IPS DF 6.9 (cell line): ENCODE data around the gene LZTFL1.

Experiments
- DNase-seq: peaks from one replicate; pipeline ENCODE4 v3.0.0-alpha.2; 2013; ENCODE audit warnings: low read depth, low spot score
- H3K27ac ChIP-seq: one replicate; pipeline ENCODE4 v1.5.1; 2013; ENCODE audit warnings: low read length, control low read depth
- H3K27me3 ChIP-seq: 2 replicates; pipeline ENCODE4 v1.6.1; 2013; ENCODE audit warnings: mild to moderate bottlenecking, low read length; ENCODE audit not compliant: control insufficient read depth, insufficient read depth
- H3K36me3 ChIP-seq: 2 replicates; pipeline ENCODE4 v1.6.1; 2013; ENCODE audit warnings: low read length; ENCODE audit not compliant: control insufficient read depth, insufficient read depth
- H3K4me1 ChIP-seq: 2 replicates; pipeline ENCODE4 v1.6.1; 2013; ENCODE audit warnings: low read length; ENCODE audit not compliant: control insufficient read depth, insufficient read depth
- H3K4me3 ChIP-seq: 2 replicates; pipeline ENCODE4 v1.5.1; 2013; ENCODE audit warnings: mild to moderate bottlenecking, low read length
- H3K9me3 ChIP-seq: 2 replicates; pipeline ENCODE4 v1.6.1; 2013; ENCODE audit warnings: low read length, inconsistent platforms; ENCODE audit not compliant: control insufficient read depth, insufficient read depth
- WGBS: extraction: QIAGEN DNeasy Blood & Tissue Kit; methylation state at CpG from one replicate; pipeline ENCODE4 v1.1.7; 2013; ENCODE audit warnings: mixed read lengths, missing lambda C conversion rate; ENCODE audit not compliant: insufficient read length, insufficient coverage; 5-methylcytosine and 5-hydroxymethylcytosine counted together

Gene LZTFL1

GRCh38 chr3:45795509-45795881 is 46.4 kb downstream of the LZTFL1 start:
- Histone ChIP-seq H3K27ac (no peak overlapping the region), H3K27me3 (peaks cover 32% of the 10 kb centered on the region), H3K4me1 (no peaks in the 10 kb centered on the region), H3K9me3 (no peaks in the 10 kb centered on the region), H3K4me3 (no peak overlapping the region), H3K36me3 (no peaks in the 10 kb centered on the region)
- DNase-seq = no peak
- no CpG with 5 or more reads among the region's 14 CpGs for WGBS

- H3K4me3 ChIP-seq = no peak overlapping the region
- H3K27ac ChIP-seq = no peak overlapping the region
- peaks cover 32% of the 10 kb centered on the region for H3K27me3 ChIP-seq
- H3K36me3 ChIP-seq = no peaks in the 10 kb centered on the region
- no CpG with 5 or more reads among the region's 1 CpG for WGBS
- no peak for DNase-seq
- no peaks in the 10 kb centered on the region for H3K9me3 ChIP-seq
- H3K4me1 ChIP-seq = no peaks in the 10 kb centered on the region
Observed at GRCh38 chr3:45794660-45795059, 47.3 kb downstream of the LZTFL1 start.

DNA sequence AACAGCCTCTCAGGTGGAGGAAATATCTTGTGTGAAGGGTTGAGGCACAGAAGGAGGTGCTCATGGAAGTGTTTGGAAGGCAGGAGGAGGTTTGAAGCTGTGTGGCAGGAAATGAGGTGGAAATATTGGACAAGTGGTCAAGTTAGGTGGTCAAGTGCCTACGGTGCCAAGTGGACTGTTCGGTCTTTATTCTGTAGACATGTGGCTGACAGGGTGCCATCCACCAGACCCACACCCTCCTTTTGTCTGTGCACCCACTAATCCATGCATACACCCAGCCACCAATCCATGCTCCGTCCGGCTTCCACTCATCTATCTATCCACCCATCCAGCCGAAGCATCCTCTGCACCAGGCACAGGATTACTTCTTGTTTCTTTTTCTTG is 47.8 kb downstream of the LZTFL1 start:
- Histone ChIP-seq H3K4me1 (no peaks in the 10 kb centered on the region), H3K4me3 (no peak overlapping the region), H3K36me3 (no peaks in the 10 kb centered on the region), H3K27me3 (peaks cover 32% of the 10 kb centered on the region), H3K27ac (no peak overlapping the region), H3K9me3 (no peaks in the 10 kb centered on the region)
- WGBS = no CpG with 5 or more reads among the region's 5 CpGs
- no peak for DNase-seq

DNA sequence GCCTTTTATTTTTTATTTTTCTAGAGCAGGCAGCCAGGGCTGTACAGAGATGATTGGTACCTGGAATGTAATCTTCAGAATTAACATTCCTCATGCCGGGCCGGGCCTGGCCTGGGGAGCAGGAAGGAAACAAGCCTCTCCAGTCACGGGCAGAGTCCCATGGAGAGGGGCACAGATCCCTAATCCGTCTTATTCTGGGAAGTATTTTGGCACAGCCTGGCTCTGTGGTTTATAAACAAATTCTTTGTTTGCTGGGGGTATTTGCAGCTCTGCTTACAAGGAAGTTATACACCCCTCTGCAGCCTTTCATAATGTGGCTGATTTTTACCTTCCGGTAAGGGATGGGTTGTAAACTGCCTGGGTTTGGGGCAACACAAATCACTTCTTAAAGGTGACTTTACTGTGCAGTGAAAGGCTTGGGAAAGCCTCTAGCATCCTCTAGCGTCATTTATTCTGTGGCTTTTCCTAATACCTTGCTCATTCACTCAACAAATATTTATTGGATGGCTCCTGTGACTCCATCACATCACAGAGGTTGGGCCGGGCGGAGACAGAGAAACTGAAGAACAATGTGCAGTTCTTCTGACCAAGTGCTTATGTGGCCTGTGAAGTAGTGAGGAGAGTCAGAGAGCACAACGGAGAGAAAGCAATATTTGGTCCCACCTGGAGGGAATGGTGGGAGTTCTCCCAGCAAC is 48.3 kb downstream of the LZTFL1 start:
- Histone ChIP-seq H3K4me1 (no peaks in the 10 kb centered on the region), H3K9me3 (no peaks in the 10 kb centered on the region), H3K4me3 (no peak overlapping the region), H3K36me3 (no peaks in the 10 kb centered on the region), H3K27me3 (peaks cover 32% of the 10 kb centered on the region), H3K27ac (no peak overlapping the region)
- no peak for DNase-seq
- no CpG with 5 or more reads among the region's 9 CpGs for WGBS

- Histone ChIP-seq H3K27me3 (peaks cover 26% of the 10 kb centered on the region), H3K27ac (no peak overlapping the region), H3K9me3 (no peaks in the 10 kb centered on the region), H3K36me3 (no peaks in the 10 kb centered on the region), H3K4me1 (no peaks in the 10 kb centered on the region), H3K4me3 (no peak overlapping the region)
- DNase-seq = no peak
- WGBS = no CpG with 5 or more reads among the region's 7 CpGs
Observed at GRCh38 chr3:45792516-45793172, 49.3 kb downstream of the LZTFL1 start.

DNA sequence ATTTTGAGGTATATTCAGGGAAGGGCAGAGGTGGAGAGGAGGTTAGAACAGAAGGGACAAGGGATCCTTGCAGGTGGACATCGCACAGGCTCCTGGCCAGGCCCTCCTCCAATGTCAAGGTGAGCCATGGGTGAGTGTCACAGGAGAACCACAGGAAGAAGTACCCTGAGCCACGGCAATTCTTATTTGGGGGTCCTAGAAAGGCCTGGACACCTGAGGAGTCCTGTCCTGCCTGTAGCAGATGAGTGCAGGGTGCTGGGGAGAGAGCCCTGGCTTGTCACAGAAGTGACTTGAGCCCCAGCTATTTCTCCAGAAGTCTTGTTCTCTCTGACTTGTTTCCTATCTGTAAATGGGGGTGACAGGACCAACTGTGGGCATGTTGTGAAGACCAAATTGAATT is 49.9 kb downstream of the LZTFL1 start:
- H3K36me3 ChIP-seq = no peaks in the 10 kb centered on the region
- DNase-seq = no peak
- H3K27ac ChIP-seq = no peak overlapping the region
- no CpG with 5 or more reads among the region's 2 CpGs for WGBS
- H3K27me3 ChIP-seq = peaks cover 20% of the 10 kb centered on the region
- H3K9me3 ChIP-seq = no peaks in the 10 kb centered on the region
- H3K4me1 ChIP-seq = no peaks in the 10 kb centered on the region
- H3K4me3 ChIP-seq = no peak overlapping the region

- H3K9me3 ChIP-seq = no peaks in the 10 kb centered on the region
- H3K36me3 ChIP-seq = no peaks in the 10 kb centered on the region
- H3K27me3 ChIP-seq = peaks cover 9% of the 10 kb centered on the region; the same call in 1 of the 2 replicates
- no peak overlapping the region for H3K27ac ChIP-seq
- no peaks in the 10 kb centered on the region for H3K4me1 ChIP-seq
- WGBS = no CpG with 5 or more reads among the region's 2 CpGs
- DNase-seq = no peak
- H3K4me3 ChIP-seq = no peak overlapping the region
Observed at GRCh38 chr3:45790596-45790995, 51.3 kb downstream of the LZTFL1 start.

GRCh38 chr3:45789235-45789812 is 52.6 kb downstream of the LZTFL1 start:
- peaks cover 2% of the 10 kb centered on the region; the same call in 1 of the 2 replicates for H3K27me3 ChIP-seq
- H3K4me1 ChIP-seq = no peaks in the 10 kb centered on the region
- H3K9me3 ChIP-seq = no peaks in the 10 kb centered on the region
- H3K36me3 ChIP-seq = no peaks in the 10 kb centered on the region
- no CpG with 5 or more reads among the region's 4 CpGs for WGBS
- H3K4me3 ChIP-seq = no peak overlapping the region
- no peak overlapping the region for H3K27ac ChIP-seq
- no peak for DNase-seq

DNA sequence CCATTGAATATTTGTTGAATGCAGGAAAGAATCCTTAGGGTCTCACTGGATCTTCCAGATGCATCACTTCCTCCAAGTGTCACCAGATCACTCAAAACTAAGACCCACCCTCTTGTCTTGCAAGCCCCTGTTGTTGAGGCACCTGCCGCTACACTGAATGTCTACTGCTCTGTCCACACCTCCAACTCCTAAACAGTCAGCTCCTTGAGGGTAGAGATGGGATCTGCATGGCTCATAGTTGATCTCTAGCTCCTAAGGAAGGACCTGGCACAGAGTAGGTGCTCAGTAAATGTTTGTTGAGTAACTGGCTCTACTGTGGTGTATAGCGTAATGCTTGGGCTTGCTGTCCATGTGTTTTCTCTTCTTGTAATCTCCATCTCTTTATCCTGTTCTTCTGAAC is 54.4 kb downstream of the LZTFL1 start:
- DNase-seq = no peak
- Histone ChIP-seq H3K36me3 (no peaks in the 10 kb centered on the region), H3K9me3 (no peaks in the 10 kb centered on the region), H3K27me3 (no peaks in the 10 kb centered on the region), H3K4me1 (no peaks in the 10 kb centered on the region), H3K4me3 (no peak overlapping the region), H3K27ac (no peak overlapping the region)
- no CpG with 5 or more reads among the region's 2 CpGs for WGBS

- Histone ChIP-seq H3K4me3 (no peak overlapping the region), H3K27me3 (no peaks in the 10 kb centered on the region), H3K27ac (no peak overlapping the region), H3K4me1 (no peaks in the 10 kb centered on the region), H3K9me3 (no peaks in the 10 kb centered on the region), H3K36me3 (no peaks in the 10 kb centered on the region)
- no CpG with 5 or more reads among the region's 4 CpGs for WGBS
- no peak for DNase-seq
Observed at GRCh38 chr3:45786801-45787495, 55.0 kb downstream of the LZTFL1 start.
